ENCODE measurements around the gene NCLN.
"Not testable (repeated sequence)": the region's sequence is repeated elsewhere in the genome, so short reads cannot be mapped to it uniquely, and the experiment has no call there.

Gene NCLN

DNA sequence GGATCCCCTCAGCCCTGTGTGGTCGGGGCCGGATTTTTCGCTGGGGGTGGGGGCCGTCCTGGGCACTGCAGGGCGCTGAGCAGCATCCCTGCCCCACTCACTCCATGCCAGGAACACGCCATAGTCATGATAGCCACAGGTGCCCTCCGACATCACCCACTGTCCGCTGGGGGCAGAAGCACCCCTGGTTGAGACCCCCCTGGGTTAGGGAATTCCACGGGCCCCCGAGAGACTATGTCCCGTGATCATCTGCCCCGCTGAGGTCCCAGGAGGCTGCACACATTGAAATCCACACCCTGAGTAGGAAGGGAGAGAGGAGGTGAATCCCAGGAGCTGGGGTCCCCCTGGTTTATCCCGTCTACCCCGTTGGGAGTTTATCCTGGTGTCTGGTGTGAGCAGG, 16.2 kb downstream of the NCLN start:
- DNase-seq: no peak

DNA sequence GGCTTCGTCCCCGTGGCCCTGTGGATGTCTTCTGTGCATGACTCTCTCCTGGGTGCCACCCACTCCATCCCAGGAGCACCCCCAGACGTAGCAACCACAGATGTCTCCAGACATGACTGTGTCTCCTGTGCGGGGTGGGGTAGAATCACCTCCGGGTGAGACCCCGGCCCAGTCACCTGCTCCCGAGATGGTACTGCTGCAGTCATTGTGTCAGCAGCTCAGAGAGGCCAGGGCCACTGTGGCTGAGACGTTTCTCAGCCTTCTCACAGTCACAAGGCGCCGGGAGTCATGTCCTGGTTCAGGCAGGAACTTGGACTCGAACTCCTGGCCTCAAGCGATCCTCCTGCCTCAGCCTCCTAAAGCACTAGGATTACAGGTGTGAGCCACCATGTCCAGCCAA, 16.6 kb downstream of the NCLN start:
- DNase-seq: no peak

DNA sequence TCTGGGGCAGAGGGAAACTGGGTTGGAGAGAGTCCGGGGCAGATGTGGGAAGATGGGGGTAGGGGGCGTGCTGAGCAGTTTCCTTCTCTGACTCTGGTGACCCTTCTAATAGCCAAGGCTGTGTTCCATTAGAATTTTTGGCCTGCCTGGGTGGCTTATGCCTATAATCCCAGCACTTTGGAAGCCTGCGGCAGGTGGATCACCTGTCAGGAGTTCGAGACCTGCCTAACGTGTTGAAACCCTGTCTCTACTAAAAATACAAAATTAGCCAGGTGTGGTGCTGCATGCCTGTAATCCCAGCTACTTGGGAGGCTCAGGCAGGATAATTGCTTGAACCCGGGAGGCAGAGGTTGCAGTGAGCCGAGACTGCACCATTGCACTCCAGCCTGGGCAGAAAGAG, 17.2 kb downstream of the NCLN start:
- DNase-seq: not testable (repeated sequence)

DNA sequence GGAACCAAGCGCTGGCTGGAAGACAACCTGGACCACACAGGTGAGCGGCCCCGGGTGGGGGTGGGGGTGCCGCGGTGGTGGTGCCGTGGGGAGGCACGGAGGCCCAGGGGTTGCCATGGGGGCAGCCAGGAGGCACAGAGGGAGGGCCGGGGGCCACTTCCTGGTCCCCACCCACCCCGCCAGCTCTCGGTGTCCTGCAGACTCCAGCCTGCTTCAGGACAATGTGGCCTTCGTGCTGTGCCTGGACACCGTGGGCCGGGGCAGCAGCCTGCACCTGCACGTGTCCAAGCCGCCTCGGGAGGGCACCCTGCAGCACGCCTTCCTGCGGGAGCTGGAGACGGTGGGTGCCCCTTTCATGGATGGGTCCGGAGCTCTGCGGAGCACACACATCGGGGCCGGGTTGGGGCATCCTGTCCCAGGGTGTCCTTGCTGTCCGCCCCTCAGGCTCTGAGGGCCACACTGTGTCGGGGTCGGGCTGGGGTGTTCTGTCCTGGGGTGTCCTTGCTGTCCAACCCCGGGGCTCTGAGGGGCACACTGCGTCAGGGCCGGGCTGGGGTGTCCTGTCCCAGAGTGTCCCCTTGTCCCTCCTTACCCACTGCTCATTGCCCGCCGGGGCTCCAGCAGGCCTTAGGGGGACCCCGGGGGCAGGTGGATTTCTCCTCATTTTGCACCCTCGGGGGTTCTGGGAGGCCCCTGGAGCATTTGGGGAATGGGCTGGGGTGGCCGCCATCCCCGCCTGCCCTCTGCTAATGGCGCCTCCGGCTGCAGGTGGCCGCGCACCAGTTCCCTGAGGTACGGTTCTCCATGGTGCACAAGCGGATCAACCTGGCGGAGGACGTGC, 18.3 kb downstream of the NCLN start:
- no peak for DNase-seq

DNA sequence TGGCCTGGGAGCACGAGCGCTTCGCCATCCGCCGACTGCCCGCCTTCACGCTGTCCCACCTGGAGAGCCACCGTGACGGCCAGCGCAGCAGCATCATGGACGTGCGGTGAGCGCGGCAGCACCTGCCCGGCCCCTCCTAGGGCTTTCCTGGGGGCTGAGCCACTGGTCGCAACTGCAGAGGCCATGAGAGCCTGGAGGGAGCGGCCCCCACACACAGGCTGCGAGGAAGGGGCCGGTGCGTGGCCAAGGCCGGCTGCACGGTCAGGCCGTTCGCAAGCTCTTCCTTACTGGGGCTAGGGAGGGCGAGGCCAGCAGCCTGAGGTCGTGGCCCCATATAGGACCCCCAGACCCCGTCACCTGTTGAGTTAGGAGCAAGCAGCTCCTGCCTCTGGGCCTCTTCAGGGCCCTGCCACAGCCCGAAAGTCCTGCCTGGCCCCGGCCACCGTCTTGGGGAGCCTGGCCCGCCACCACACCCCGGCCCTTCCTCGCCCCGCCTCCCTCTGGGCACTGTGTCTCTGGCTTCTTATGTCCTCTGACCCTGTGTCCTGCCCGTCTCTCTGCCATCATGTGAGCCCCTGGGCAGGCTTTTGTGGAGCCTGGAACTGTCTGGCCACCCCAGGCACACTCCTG, 19.0 kb downstream of the NCLN start:
- DNase-seq: no peak

DNA sequence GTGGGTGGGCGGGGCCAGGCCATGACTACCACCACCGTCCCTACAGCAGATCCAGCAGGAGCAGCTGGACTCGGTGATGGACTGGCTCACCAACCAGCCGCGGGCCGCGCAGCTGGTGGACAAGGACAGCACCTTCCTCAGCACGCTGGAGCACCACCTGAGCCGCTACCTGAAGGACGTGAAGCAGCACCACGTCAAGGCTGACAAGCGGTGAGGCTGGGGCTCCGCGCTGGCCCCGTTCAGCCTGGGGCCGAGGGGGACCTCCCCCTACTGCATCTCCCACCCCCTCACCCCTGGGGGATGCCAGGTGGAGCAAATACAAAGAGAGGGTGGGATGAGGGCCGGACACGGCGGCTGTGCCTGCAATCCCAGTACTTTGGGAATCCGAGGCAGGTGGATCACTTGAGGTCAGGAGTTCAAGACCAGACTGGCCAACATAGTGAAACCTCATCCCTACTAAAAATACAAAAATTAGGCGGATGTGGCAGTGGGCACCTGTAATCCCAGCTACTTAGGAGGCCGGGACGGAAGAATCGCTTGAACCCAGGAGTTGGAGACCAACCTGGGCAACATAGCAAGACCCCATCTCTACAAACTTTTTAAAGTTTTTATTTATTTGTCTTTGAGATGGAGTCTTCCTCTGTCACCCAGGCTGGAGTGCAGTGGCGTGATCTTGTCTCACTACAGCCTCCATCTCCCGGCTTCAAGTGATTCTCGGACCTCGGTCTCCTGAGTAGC, 20.7 kb downstream of the NCLN start:
- DNase-seq: no peak

DNA sequence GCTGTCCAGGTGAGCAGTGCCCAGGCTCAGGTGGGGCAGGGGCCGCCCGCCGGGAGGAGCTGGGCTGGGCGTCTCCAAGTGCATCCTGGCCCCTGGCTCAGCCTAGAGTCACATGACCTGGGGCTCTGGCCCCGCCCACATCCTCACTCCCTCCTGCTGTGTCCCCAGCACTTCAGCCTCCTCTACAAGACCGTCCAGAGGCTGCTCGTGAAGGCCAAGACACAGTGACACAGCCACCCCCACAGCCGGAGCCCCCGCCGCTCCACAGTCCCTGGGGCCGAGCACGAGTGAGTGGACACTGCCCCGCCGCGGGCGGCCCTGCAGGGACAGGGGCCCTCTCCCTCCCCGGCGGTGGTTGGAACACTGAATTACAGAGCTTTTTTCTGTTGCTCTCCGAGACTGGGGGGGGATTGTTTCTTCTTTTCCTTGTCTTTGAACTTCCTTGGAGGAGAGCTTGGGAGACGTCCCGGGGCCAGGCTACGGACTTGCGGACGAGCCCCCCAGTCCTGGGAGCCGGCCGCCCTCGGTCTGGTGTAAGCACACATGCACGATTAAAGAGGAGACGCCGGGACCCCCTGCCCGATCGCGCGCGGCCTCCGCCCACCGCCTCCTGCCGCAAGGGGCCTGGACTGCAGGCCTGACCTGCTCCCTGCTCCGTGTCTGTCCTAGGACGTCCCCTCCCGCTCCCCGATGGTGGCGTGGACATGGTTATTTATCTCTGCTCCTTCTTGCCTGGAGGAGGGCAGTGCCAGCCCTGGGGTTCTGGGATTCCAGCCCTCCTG, 21.9 kb downstream of the NCLN start:
- no peak for DNase-seq

DNA sequence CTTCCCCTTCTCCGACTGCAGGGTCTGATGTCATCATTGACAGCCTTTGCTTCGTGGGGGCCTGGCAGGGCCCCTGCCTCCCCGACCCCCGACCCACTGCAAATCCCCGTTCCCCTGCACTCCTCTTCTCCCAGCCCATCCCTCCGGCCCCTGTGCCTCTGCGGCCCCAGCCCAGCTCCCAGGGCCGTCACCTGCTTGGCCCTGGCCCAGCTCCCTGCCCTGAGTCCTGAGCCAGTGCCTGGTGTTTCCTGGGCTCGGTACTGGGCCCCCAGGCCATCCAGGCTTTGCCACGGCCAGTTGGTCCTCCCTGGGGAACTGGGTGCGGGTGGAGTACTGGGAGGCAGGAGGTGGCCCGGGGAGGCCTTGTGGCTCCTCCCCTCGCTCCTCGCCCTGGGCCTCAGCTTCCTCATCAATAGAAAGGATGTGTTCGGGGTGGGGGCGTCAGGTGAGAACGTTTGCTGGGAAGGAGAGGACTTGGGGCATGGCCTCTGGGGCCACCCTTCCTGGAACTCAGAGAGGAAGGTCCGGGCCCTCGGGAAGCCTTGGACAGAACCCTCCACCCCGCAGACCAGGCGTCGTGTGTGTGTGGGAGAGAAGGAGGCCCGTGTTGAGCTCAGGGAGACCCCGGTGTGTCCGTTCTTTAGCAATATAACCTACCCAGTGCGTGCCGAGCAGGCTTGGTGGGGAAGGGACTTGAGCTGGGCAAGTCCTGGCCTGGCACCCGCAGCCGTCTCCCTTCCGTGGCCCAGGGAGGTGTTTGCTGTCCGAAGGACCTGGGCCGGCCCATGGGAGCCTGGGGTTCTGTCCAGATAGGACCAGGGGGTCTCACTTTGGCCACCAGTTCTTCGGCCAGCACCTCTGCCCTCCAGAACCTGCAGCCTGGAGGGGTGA, 22.8 kb downstream of the NCLN start:
- DNase-seq: no peak

DNA sequence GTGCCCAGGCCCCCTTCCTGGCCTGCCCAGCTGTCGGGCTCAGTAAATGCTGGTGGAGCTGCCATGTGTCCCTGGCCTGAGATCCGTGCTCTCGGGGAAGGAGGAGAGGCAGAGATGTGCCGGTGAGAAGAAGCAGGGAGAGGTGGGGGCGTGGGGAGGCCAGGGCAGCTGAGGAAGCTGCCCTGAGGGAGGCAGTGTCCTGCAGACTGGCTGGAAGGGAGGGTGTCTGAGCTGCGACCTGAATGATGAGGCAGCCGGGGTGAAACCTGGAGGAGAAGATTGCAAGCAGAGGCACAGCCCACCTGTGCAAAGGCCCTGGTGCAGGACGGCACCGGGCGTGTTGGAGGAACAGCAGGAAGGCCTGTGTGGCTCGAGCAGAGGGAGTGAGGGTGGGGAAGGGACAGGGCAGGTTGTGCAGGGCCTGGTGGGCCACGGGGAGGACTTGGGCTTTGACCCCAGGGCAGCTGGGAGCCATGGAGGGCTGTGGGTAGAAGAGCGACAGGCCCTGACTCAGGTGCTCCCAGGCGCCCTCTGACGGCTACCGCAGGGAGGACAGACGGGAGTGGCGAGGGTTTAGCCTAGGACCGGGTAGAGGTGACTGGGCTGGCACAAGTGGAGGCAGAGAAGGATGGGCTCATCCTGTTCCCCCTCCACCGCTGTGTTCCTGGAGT, 24.8 kb downstream of the NCLN start:
- no peak for DNase-seq

DNA sequence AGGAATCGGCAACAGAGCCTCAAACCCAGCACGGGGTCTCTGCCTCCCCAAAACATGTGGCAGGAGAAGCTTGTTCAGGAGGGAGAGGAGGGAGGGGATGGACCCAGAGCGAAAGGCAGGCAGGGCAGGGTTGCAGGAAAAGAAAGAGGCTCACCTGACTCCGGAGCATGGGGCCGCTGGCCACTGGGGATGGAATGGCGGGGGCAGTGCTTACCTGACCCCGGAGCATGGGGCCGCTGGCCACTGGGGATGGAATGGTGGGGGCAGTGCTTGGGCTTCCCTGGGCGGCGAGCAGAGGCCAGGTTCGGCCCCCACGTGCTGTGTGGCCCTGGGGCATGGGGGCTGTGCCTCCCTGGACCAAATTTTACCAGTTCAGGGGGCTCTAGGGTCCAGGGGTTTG, 25.5 kb downstream of the NCLN start:
- DNase-seq: no peak

DNA sequence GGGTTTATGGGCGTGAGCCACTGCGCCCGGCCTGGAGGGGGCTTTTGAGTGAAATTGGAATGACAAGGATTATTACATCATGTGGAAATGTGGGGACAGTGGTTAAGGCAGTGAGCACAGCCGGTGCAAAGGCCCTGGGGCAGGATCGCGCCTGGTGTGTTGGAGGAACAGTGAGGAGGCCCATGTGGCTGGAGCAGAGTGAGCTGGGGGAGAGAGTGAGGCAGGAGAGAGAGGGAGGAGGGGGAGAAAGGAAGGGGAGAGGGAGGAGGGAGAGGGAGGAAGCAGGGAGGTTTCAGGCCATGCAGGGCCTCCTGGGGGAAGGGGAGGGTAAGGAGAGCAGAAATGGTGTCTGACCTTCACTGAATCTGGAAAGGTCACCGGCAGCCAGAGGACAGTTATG, 27.4 kb downstream of the NCLN start:
- DNase-seq: no peak

DNA sequence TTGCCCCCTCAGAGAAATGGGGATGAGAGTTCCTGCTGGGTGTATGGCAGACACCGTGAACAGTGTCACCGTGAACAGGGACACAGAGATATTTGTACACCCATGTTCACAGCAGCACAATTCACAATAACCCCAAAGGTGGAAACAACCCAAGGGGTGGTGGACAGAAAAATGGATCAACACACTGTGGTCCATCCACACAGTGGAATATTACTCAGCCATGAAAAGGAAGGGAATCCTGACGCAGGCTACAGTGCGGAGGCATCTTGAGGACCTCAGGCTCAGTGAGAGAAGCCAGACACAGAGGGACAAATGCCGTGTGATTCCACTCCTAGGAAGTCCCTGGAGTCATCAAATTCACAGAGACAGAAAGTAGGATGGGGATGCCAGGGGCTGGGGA, 31.1 kb downstream of the NCLN start:
- no peak for DNase-seq

DNA sequence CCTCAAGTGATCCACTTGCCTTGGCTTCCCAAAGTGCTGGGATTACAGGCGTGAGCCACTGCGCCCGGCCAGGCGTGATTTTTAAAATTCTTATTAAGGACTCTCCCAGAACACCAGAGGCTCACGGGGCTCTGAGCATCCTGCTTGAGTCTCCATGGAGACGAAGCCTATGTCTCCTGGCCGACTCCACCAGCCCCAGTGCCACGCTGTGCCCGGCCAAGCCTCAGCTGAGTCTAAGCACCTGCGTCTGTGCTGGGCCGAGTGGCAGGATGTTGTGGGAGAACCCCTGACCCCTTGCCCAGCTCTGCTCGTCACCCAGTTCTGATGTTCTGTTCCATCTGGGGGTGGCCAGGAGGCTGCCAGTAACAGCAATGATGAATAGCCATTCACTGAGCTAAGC, 34.8 kb downstream of the NCLN start:
- no peak for DNase-seq

DNA sequence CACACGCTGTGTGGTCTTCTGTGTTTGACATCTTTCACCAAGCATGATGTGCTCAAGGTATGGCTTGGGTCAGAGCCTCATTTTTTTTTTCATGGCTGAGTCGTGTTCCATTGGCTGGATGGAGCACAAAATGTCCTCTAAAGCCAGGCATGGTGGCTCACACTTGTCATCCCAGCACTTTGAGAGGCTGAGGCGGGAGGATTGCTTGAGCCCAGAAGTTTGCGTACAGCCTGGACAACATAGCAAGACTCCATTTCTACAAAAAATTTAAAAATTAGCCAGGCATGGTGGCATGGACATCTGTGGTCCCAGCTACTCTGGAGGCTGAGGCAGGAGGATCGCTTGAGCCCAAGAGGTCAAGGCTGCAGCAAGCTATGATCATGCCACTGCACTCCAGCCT, 35.8 kb downstream of the NCLN start:
- DNase-seq: not testable (repeated sequence)

DNA sequence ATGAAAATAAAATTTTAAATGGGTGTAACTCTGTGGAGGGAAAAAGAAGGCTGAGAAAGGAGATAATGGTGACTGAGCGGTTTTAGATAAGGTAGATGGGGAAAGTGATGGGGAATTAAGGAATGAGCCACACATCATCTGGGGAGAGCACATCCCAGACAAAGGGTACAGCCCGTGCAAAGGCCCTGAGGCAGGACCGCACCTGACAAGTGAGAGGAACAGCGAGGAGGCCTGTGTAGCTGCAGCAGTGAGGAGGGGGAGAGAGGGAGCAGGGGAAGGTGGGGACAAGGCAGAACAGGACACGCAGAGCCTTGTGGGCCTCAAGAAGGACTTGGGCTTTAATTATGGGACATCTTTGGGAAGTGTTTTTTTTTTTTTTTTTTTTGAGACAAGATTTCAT, 37.0 kb downstream of the NCLN start:
- no peak for DNase-seq

DNA sequence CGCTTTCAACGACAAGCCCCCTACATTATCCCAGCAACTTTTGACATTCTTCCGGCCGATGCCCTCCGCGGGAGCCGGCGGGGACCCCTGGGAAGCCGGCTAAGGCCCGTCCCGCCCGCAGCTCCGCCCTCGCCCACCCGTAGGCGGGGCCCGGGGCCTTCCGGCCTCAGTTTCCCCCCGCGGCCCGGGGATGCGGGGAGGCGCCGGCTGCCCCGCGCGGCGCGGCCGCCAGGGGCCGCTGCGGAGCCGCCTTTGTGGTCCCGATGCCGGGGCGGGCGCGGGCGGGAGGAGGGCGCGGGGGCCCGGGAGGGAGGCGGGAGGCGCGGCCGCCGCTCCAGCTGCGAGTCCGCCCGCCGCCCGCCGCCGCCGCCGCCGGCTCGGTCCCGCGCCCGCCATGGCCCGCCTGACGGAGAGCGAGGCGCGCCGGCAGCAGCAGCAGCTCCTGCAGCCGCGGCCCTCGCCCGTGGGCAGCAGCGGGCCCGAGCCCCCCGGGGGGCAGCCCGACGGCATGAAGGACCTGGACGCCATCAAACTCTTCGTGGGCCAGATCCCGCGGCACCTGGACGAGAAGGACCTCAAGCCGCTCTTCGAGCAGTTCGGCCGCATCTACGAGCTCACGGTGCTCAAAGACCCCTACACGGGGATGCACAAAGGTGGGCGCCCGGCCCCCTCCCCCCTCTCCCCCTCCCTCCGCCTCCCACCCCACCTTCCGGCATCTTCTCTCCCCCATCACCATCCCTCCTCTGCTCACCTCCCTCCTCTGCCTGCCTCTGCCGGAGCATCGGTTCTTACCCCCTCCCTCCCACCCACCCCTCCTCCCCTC, 38.8 kb downstream of the NCLN start, which contains the start of gene CELF5:
TSS of gene CELF5 (plus strand) at position 316 of the 823 bp plus-strand sequence. CDS start at position 395, 79 bp downstream.
- DNase-seq: no peak

DNA sequence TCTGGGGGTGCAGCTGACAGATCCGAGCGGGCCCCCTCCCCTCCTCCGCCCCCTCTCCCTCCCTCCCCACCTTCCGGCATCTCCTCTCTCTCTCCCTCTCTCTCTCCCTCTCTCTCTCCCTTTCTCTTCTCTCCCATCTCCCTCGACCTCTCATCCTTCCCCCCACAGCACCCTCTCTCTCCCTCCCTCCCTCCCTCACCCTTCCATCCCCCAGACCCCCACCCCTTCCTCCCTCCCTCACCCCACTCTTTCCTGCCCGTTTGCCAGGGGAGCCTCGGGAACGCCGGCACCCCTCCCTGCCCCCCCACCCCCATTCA, 39.4 kb downstream of the NCLN start:
- no peak for DNase-seq

DNA sequence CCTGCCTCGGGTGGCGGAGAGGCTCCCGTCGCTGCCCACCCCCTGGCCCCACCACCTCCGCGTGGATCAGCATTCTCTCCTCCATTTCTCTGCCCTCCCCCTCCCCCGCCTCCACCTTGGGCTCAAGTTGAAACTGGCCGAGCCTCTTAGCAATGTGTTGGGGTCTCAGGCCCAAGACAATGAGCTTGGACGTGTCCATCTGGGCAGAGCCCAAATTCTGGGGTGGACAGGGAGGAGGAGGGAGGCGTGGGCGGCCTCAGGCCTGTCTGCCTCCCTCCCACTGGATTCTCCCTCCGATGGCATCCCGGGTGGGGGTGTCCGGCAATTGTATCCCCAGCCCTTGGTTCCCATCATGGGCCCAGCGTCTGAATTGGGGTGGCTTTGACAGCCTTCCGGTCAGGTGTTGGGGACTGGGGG, 40.0 kb downstream of the NCLN start:
- DNase-seq: no peak

DNA sequence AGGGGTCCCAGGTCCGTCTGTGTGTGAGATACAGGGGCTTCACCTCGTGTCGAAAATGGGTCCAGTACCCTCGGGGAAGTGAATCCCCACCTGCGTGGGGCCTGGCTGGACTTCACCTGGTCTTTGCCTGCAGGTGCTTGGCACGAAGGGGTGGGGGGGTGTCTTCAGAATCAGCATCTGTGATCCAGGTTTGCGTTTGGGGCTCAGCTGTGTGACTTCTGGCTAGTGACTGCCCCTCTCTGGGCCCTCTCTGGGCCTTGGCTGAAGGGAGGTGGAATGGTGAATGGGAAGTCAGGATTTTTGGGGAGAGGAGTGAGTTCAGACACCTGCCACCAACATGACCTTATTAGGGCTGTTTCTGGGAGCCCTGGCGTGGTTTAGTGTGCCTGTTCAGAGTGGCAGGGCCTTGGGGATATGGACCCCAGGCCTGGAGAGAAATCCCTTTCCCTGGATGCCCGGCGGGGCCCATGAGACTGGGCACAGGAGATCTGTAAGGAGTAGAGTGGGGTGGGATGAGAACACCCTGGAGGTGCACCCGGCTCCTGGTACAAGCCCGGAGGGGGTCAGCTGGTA, 41.4 kb downstream of the NCLN start:
- DNase-seq: no peak

DNA sequence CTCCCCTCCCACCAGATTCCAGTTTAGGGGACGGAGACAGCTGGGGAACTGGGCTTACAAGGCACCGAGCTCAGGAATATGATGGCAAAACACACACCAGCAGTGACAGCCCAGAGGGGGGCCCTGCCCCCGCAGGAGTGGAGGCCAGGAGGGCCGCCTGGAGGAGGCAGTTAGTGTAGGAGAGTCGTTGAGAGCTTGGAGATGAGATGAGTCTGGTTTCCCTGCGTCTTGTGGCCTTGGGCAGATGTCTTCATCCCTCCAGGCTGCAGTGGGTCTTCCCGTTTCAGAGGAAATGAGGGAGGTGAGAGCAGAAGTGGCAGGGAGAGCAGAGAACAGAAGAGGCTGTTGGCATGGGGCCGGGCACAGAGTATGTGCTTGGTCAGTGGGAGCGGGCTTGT, 43.6 kb downstream of the NCLN start:
- no peak for DNase-seq
